ENCODE measurements around the gene MEAK7.

MEAK7 gene

DNA sequence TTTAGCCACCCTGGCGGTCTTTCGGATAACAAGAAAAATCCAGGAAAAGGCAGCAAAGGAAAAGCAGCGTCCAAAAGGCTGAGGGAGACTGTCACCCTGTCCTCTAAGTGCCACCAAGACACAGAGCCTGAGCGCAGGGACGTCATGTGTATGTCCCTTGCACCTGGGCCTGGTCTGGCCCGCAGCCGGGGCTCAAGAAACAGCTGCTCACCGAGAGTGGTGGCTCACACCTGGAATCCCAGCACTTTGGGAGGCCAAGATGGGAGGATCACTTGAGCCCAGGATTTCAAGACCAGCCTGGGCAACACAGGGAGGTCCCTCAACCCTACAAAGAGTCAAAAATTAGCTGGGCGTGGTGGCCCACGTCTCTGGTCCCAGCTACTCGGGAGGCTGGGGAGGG lies 9.2 kb upstream of the MEAK7 start:
- no peak for DNase-seq (ENCODE audit: low read depth, low spot score)

DNA sequence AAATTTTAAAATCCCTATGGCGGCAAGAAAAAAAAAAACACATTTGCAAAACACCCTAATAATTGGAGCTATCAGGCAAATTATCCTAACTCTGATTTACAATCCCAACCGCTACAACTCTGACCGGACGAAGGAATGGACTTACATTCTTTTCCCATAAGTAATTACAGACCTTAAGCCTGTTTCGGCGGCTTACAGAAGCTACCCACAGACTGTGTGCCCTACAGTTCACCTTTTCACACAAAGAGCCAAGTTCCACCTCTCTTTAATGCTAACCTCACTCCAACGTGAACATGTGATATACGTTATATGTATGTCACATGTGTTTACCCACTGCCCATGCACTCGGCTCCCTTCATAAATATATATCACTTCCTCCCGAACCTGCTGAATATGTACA lies 8.7 kb upstream of the MEAK7 start:
- DNase-seq (ENCODE audit: low read depth, low spot score), result peak; percentile 90

DNA sequence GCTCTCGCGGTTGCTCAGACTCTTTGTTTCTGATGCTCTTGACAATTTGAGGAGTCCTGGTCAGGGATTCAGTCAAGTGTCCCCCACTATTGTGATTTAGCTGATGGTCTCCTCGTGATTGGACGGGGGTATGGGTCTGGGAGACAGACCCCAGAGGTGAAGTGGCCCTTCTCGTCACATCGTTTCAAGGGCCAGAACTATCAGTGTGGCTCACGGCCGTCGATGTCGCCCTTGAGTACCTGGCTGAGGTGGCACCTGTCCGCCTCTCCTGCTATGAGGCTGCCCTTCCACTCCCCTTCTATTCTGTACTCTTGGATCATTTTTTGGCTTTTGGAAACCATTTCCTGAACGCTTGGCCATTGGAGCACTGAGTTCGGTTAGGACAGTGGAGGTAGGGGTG lies 7.4 kb upstream of the MEAK7 start:
- DNase-seq (ENCODE audit: low read depth, low spot score), result no peak

DNA sequence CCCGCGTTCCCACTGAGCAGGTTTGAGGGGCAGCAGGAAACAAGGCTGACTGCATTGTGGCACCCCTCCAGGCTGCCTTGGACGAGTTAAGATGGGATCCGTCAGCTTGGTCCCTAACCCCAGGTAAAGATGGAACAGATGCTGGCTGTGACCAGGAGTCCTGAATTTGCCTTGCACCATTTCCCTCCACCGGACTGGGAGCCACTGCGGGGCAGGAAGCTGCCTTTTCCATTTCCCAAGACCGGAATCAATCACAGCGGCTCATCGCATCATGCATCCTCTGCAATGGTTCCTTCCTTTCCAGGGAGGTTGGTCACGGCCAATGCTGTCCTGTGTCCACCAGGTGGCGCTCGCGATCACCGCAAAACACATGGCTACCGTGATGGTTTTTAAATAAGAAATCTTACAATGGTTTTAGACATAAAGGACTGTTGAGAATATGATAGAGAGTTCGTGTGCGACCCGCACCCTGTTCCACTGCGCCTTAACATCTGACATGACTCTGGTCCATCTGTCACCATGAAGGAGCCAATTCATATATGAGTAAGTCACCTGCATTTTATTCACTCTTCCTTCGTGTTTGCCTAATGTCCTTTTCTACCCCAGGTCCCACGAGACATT lies 6.8 kb upstream of the MEAK7 start:
- peak; percentile 94 for DNase-seq (ENCODE audit: low read depth, low spot score)

DNA sequence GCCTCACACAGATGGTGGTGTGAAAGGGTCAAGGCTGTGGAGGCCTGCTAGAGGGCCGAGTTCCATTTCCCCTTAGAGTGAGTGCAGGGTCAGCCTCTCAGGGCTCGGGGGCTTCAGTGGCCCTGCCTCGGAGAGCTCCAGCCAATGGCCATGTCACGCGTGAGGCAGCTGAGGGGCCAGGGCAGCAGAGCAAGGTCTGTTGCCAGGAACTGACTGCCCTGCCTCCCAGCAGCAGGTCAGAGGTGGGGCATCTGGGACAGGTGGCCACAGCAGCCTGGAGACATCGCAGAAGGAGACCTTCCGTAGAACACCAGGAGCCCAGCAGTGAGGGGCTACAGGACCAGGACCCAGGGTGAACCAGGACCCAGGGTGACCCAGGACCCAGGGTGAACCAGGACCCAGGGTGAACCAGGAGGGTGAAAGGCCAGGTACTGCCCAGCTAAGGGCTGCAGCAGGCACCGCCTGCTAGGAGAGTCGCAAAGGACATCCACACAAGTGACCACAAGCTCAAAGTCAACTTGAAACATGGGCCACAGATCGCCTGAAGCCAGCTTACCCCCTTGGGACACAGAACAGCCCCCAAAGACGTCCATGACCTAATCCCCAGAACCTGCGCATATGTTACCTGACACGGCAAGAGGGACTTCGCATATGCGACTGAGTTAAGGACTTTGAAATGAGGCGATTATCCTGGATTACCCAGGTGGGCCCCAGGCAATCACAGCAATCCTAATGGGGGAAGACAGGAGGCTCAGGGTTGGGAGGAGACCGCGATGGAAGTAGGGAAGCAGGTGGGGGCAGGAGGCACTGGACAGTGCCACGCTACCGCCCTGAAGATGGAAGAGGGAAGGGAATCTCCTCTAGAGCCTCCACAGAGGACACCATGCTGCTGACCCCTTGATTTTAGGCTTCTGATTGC lies 4.8 kb upstream of the MEAK7 start:
- DNase-seq (ENCODE audit: low read depth, low spot score), result no peak

DNA sequence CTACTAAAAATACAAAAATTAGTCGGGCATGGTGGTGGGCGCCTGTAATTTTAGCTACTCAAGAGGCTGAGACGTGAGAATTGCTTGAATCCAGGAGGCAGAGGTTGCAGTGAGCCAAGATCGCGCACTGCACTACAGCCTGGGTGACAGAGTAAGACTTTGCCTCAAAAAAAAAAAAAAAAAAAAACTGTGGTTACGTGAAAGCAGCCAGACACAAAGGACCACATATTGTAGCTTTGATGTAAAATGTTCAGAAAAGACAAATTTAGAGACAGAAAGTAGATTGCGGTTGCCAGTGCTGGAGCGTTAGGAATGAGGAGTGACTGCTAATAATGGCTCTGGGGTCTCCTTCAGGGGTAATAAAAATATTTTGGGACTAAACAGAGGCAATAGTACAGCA lies 4.0 kb upstream of the MEAK7 start:
- no peak for DNase-seq (ENCODE audit: low read depth, low spot score)

DNA sequence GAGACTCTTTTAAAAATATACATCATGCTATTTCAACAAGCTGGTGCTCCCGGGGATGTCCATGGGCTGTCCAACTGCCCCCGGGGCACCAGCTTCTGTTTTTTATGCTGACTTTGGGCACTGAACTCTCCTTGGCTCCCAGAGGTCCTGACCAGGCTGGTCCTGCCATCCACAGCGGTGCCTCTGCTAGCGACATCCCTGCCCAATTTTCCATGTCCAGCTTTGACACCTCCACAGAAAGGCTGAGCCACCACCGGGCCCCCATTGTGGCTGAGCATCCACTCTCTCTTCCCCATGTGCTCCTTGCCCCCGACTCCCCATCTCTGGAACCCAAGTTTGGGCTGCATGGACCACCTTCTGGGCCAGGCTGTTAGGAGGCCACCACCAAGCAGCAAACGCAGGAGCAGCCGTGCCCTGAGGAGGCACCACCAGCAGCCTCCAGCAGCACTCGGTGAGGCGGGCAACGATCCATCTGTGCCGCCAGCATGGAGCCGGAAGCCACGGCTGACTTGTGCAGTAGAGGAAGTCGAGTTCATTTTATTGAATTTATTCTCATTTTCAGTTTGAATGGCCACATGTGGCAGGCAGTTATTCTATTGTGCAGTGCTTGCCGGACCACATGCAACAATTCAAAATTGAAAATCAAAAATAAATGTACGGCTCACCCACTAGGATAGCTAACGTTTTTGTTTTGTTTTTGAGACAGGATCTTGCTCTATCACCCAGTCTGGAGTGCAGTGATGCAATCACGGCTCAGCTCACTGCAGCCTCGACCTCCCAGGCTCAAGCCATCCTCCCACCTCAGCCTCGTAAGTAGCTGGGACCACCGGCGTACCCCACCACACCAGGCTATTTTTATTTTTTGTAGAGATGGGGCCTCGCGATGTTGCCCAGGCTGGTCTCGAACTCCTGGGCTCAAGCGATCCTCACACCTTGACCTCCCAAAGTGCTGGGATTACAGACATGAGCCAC lies 2.8 kb upstream of the MEAK7 start:
- no peak for DNase-seq (ENCODE audit: low read depth, low spot score)

DNA sequence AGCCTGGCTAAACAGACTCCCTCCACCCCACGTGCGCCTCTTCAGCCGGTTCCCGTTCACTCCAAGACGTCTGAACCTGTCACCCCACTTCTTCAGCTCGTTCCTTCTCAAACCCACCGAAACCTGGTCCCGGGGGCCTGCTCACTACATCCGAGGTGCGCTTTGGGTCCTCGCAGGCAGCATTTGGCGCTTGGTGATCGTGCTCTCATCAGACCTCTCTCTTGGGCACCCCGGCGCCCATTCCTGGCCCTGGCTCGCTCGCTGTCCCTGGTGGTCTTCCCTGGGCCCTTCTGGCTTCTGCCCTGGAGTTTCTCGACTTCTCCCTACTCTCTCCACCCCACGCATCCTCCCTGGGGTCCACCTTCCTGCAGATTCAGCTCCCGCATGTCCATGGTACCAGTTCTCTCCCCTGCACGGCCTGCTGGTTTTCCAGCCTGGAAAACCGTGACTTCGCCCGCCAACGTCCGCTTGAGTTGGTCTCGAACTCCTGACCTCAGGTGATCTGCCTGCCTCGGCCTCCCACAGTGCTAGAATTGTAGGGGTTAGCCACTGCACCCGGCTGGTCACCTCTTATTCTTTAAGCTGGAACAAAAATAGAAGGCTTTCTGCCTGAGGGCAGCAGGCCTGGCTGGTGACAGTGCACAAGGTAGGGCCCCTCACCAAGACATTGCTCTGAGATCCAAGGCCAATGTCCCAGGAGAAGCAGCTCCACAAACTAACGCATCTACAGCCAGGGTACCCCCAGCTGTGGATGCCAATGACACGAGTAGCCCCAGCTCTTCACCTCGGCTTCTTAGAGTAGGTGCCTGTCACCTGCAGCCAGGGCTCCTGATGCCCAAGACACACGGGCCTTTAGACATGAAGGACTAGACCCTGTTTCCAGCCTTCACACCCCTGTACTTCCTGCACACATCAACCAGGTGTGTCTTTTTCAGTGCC lies 1.1 kb upstream of the MEAK7 start:
- DNase-seq (ENCODE audit: low read depth, low spot score), result no peak

DNA sequence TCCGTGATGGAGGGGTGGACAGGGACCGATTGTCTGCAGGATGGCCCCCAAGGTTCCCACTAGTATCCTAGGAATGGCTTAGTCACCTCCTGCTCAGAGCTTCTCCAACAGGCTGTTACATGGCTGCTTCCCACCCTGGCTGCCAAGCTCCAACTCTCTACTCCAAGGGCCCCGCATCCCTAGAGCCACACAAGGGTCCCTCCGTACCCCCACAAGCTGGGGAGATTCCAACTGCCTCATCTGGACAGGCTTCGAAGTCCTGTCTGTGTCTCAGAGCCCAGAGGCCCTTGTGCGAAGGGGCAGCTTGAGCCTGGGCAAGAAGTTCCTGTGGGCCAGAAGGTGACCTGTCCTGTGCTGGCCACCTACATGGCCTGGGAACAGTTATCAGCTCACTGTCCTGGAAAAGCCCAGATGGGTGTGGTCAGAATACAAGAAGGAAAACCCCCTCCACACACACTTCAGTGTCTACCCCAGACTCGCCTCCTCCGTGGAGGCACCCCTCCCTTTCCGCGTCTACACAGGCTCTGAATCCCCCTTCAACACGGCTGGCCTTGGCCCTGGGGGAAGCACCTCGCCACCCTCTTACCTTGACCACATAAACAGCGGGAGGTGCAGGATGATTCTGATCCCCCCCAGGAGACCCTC lies 586 bp downstream of the MEAK7 start:
- DNase-seq (ENCODE audit: low read depth, low spot score), result no peak

DNA sequence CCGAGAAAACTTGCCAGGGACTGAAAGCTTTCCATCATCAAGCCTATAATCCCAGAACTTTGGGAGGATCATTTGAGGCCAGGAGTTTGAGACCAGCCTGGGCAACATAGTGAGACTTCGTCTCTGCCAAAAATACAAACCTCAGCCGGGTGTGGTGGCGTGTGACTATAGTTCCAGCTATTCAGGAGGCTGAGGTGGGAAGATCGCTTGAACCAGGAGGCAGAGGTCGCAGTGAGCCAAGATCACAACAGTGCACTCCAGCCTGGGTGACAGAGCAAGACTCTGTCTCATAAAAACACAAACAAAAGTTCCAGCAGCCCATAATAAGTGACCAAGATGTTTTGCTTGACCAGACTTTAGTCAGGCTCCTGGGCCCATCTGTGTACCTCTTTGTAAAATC lies 1.9 kb downstream of the MEAK7 start:
- DNase-seq (ENCODE audit: low read depth, low spot score), result no peak

DNA sequence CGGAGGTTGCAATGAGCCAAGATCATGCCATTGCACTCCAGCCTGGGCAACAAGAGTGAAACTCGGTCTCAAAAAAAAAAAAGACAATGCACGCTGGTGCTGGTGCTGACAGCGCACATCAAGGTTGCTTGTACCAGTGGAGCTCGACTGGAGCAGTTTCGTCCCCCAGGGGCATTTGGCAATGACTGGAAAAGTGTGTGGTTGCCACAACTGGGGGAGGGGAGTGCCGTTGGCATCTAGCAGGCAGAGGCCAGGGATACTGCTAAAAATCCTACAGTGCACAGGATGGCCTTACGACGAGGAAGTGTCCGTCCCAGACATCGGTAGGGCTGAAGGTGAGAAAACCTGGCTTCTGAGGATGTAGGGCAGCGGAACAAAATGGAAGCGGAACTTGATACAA lies 2.4 kb downstream of the MEAK7 start:
- no peak for DNase-seq (ENCODE audit: low read depth, low spot score)

DNA sequence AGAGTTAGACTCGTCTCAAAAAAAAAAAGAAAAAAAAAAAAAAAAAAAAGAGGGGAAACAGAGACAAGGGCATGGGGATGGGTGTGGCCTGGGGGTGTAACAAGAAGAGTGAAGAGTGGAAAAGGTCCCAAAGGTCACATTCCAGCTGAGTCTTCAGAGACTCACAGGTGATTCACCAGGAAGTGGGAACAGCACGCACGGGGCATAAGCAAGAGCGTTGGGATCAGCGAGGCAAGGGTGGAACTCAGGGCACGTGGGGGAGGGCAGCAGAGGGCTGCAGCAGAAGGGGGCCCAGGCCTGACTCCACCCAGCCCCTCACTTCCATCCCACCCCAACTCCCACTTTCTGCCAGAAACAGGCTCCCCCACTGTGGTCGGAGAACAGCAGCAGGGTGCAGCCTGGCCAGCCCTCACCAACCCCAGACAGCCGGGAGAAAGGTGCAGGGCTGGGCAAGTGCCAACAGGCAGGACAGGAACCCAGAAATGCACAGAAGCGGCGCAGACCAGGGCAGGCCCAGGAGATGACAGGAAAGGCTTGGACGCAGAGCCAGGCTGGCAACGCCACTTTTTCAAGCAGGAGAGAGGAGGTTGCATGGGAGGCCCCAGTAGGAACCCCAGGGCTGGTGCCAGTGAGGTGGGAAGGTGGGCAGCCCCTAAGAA lies 3.3 kb downstream of the MEAK7 start:
- no peak for DNase-seq (ENCODE audit: low read depth, low spot score)

DNA sequence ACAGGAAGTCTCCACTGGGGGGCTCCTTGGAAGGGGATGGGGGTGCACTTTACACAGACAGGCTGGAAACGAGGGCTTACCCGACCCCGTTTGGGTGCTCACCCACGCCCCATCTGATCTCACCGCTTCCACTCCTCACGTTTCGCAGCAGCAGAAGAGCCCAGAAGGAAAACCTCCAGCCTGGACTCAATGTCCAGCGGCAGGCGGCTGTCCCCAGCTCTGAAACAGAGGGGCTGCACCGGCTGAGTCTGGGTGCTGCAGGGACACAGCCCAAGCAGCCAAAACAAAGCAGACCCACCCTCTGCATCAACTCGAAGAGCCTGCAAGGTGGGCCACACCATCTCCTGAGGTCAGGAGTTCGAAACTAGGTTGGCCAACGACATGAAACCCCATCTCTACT lies 3.9 kb downstream of the MEAK7 start:
- DNase-seq (ENCODE audit: low read depth, low spot score), result no peak

DNA sequence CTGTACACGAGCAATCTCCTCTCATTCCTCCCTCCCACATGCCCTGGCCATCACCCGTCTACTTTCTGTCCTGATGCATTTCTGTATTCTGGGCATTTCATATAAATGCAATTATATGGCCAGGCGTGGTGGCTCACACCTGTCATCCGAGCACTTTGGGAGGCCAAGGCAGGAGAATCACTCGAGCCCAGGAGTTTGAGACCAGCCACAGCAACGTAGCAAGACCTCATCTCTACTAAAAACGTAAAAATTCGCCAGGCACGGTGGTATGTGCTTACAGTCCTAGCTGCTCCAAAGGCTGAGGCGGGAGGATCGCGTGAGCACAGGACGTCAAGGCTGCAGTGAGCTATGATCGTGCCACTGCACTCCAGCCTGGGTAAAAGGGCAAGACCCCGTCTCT lies 4.8 kb downstream of the MEAK7 start:
- no peak for DNase-seq (ENCODE audit: low read depth, low spot score)

DNA sequence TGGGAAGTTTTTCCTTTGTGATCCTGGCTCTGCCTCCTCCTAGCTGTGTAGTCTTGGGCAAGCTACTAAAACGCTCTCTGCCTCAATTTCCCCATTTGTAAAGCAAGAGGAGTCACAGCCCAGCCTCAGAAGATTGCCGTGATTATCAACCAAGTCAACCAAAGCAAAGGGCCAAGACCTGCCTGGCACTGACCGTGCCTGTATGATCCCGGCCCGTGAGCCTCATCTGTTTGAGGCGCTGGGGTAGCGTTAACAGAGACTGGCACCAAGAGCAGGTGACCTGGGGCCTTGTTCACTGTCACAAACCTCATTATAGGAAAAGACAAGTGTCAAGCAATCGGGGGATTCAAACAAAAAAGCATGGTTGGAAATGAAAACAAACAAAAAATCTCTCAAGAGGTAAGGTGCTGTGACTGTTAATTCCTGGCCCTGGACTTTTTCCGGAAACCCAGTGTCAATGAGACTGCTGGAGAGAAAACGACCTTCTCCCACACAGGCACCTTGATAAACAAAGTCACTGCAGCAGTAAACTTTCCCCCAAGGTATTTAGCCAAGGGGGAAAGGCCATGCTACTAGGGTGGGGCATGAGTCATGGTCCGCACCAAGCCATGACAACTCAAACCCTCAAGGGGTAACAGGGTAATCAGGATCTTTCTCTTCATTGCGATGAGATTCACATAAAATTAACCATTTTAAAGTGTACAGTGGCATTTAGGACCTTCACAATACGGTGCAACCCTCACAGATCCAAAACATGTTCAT lies 5.4 kb downstream of the MEAK7 start:
- no peak for DNase-seq (ENCODE audit: low read depth, low spot score)

DNA sequence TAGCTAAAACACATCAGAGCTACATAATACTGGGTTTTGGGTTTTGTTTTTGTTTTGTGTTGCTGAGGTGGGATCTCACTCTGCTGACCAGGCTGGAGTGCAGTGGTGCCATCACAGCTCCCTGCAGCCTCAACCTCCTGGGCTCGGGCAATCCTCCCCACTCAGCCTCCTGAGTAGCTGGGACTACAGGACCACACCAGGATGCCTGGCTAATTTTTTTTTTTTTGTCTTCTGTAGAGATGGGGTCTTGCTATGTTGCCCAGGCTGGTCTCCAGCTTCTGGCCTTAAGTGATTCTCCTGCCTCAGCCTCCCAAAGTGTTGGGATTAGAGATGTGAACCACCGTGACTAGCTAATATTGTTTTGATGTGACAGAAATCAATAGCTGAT lies 6.2 kb downstream of the MEAK7 start:
- no peak for DNase-seq (ENCODE audit: low read depth, low spot score)

DNA sequence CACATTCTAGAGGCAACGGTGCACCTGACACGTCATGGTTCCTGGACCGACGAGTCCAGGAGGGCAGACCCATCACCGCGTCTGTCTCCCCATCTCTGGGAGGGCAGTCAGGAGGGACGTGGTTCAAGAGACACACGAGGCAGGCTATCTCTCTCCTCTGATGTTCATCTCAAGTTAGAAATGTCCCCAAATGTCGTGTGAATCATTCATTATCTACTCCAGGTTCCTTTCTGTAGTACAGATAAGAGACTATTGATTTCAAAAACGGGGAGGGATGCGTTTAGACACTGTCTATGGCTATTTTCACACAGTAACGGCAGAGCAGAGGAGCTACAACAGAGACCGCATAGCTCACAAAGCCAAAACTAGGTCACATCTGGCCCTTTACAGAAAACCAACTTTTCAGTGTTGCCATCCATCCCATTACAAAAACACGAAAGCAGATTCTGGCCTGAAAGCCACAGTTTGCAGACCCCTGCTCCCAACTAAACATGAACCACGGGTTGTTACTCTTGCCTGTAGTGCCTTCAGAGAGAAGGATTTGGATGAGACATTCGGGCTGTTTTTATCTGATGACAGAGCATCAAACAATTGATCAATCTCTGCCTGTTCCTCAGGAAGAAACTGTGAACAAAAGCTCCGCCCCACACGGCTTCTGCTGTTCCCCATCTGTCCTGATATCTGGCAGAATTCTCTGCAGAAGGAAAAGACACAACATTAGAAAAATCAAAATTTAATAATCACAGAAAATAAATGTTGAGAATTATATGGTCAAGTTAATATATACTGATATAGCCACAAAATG lies 6.8 kb downstream of the MEAK7 start:
- no peak for DNase-seq (ENCODE audit: low read depth, low spot score)

DNA sequence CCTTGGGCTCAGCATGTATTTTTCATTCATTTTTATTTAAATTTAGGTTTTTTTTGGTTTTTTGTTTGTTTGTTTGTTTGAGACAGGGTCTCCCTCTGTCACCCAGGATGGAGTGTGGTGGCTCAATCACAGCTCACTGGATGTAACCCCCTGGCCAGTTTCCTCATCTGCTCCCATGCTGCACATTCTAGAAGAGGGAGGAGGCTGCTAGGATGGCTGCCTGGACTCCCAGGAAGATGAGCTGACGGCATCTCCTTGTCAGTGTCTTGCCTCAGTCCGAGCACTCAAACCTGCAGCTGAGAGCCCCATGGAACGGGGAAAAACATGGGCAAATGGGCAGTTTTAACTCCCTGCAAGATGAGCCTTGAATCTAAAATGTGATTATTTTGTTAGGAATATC lies 7.5 kb downstream of the MEAK7 start:
- no peak for DNase-seq (ENCODE audit: low read depth, low spot score)
